CD14-positive monocyte (primary cell): ENCODE measurements around the gene PIGB. TPM values are rescaled to one million over a fixed set of nuclear protein-coding genes. Genes with fewer than 3 reads are reported as not detected.
"Not testable (repeated sequence)": the region's sequence is repeated elsewhere in the genome, so short reads cannot be mapped to it uniquely, and the experiment has no call there.

Experiments
- DNase-seq, 3 donors: peaks; one replicate each; pipeline ENCODE4 v3.0.0-alpha.2; 2011 to 2022
- H2AFZ ChIP-seq: 2 replicates; pipeline ENCODE4 v1.6.0; 2012; ENCODE audit warnings: mild to moderate bottlenecking, low read depth, low read length, inconsistent platforms; ENCODE audit not compliant: insufficient read depth, poor library complexity, severe bottlenecking
- H3K27ac ChIP-seq, 2 donors: 1 replicate in 1 of 2; 2 replicates in 1 of 2; pipeline ENCODE4 v1.5.1; 2012 to 2013; ENCODE audit warnings: low read length in 2 of 2, control low read depth in 1 of 2, inconsistent platforms in 1 of 2, low read depth in 1 of 2, mild to moderate bottlenecking in 1 of 2
- H3K27me3 ChIP-seq, 2 donors: one replicate each; pipeline versions ENCODE4 v1.6.0 to v1.6.1; 2011 to 2013; ENCODE audit warnings: low read length in 2 of 2; ENCODE audit not compliant: control insufficient read depth in 2 of 2, insufficient read depth in 2 of 2
- H3K36me3 ChIP-seq, 2 donors: replicated peaks in 1 of 2; 1 replicate in 1 of 2; 2 replicates in 1 of 2; pipeline versions ENCODE4 v1.5.1 to v1.6.1; 2012 to 2013; ENCODE audit warnings: low read length in 2 of 2, control low read depth in 1 of 2, inconsistent platforms in 1 of 2, mild to moderate bottlenecking in 1 of 2; ENCODE audit not compliant: insufficient read depth in 2 of 2, control insufficient read depth in 1 of 2
- H3K4me1 ChIP-seq, 2 donors: 1 replicate in 1 of 2; 2 replicates in 1 of 2; pipeline versions ENCODE4 v1.5.1 to v1.6.1; 2012 to 2013; ENCODE audit warnings: low read length in 2 of 2, control low read depth in 1 of 2, inconsistent platforms in 1 of 2, mild to moderate bottlenecking in 1 of 2, moderate library complexity in 1 of 2; ENCODE audit not compliant: insufficient read depth in 2 of 2, control insufficient read depth in 1 of 2
- H3K4me2 ChIP-seq: replicated peaks from 2 replicates; pipeline ENCODE3; 2012; ENCODE audit warnings: low read length, moderate library complexity, mild to moderate bottlenecking; ENCODE audit not compliant: poor library complexity, severe bottlenecking; ENCODE audit errors: extremely low read depth
- H3K4me3 ChIP-seq, 3 experiments: fragments of 200-600 bp in 1 of 3; sonication (generic) in 1 of 3; replicated peaks in 1 of 3; 1 replicate in 2 of 3; 2 replicates in 1 of 3; pipeline ENCODE4 v1.5.1; 2011 to 2013; ENCODE audit warnings: low read length in 3 of 3, mild to moderate bottlenecking in 3 of 3, control low read depth in 2 of 3, low read depth in 2 of 3, inconsistent platforms in 1 of 3, moderate library complexity in 1 of 3
- H3K79me2 ChIP-seq: 2 replicates; pipeline ENCODE4 v1.6.0; 2012; ENCODE audit warnings: mild to moderate bottlenecking, control low read depth, inconsistent platforms, low read length, moderate library complexity; ENCODE audit not compliant: insufficient read depth
- H3K9ac ChIP-seq: 2 replicates; pipeline ENCODE4 v1.6.0; 2017; ENCODE audit warnings: low read length, mild to moderate bottlenecking; ENCODE audit not compliant: insufficient read depth, poor library complexity, severe bottlenecking
- H3K9me3 ChIP-seq, 2 donors: replicated peaks in 1 of 2; 1 replicate in 1 of 2; 2 replicates in 1 of 2; pipeline versions ENCODE4 v1.5.1 to v1.6.1; 2012 to 2013; ENCODE audit warnings: low read length in 2 of 2, control low read depth in 1 of 2; ENCODE audit not compliant: control insufficient read depth in 1 of 2, insufficient read depth in 1 of 2
- H4K20me1 ChIP-seq: 2 replicates; pipeline ENCODE4 v1.6.0; 2012; ENCODE audit warnings: mild to moderate bottlenecking, low read length, control low read depth, moderate library complexity; ENCODE audit not compliant: insufficient read depth
- H3K27ac Mint-ChIP-seq, 7 donors: one replicate each; pipeline ENCODE4 v1.8.0; 2020; ENCODE audit warnings: mild to moderate bottlenecking in 7 of 7, mixed read lengths in 7 of 7, moderate library complexity in 6 of 7, inconsistent platforms in 2 of 7
- H3K27me3 Mint-ChIP-seq, 3 donors: one replicate each; pipeline ENCODE4 v1.8.0; 2021 to 2022; ENCODE audit warnings: low read depth in 3 of 3, mild to moderate bottlenecking in 3 of 3, mixed read lengths in 3 of 3, moderate library complexity in 3 of 3, inconsistent platforms in 1 of 3
- H3K36me3 Mint-ChIP-seq, 2 donors: one replicate each; pipeline ENCODE4 v1.8.0; 2020; ENCODE audit warnings: mixed read lengths in 2 of 2, inconsistent platforms in 1 of 2, mild to moderate bottlenecking in 1 of 2
- H3K4me1 Mint-ChIP-seq: one replicate; pipeline ENCODE4 v1.8.0; 2020; ENCODE audit warnings: mild to moderate bottlenecking, mixed read lengths
- H3K4me3 Mint-ChIP-seq, 2 donors: one replicate each; pipeline ENCODE4 v1.8.0; 2020; ENCODE audit warnings: mild to moderate bottlenecking in 2 of 2, mixed read lengths in 2 of 2, moderate library complexity in 1 of 2
- H3K9me3 Mint-ChIP-seq, 7 donors: one replicate each; pipeline ENCODE4 v1.8.0; 2020 to 2022; ENCODE audit warnings: mixed read lengths in 7 of 7, mild to moderate bottlenecking in 6 of 7, moderate library complexity in 6 of 7, inconsistent platforms in 2 of 7
- CTCF ChIP-seq: fragments of 200-600 bp; IDR thresholded peaks from one replicate; pipeline ENCODE4 v1.8.0; 2022; ENCODE audit warnings: antibody characterized with exemption, mild to moderate bottlenecking
- WGBS: methylation state at CpG from one replicate; pipeline ENCODE4 v1.1.5; 2013; ENCODE audit warnings: missing lambda C conversion rate; ENCODE audit not compliant: insufficient coverage; 5-methylcytosine and 5-hydroxymethylcytosine counted together
- intact Hi-C, 2 donors: fragments of 100-400 bp; cut with micrococcal nuclease; formaldehyde crosslinking; loops; one replicate each; pipeline versions ENCODE4 v1.15.0 to v1.15.1; 2023
- polyA plus RNA-seq, 3 donors: library from polyadenylated mRNA; depleted of rRNA in 1 of 3; unstranded in 2 of 3; stranded (reverse) in 1 of 3; fragments of 300-500 nt in 2 of 3; fragments of >200 nt in 1 of 3; fragmentation: Illumina TruSeq in 2 of 3; gene quantifications; 1 replicate in 2 of 3; 2 replicates in 1 of 3; pipeline ENCODE4 v1.2.3, GENCODE V29; 2012 to 2021

PIGB gene
- polyA plus RNA-seq, 3 donors = 15.3 to 16.8 (median 15.8) TPM

GRCh38 chr15:55279746-55280351 lies 39.2 kb upstream of the PIGB start:
- peak overlapping the region in 1 of 2 donors; percentile 62 for H3K4me3 Mint-ChIP-seq
- Histone ChIP-seq H2AFZ (no peak overlapping the region), H3K4me2 (peak overlapping the region; percentile 17), H3K27me3 (no peaks in the 10 kb centered on the region), H3K36me3 (no peaks in the 10 kb centered on the region), H3K4me1 (peaks cover 87 to 97% of the 10 kb centered on the region in 2 donors), H3K9me3 (no peaks in the 10 kb centered on the region), H3K79me2 (peaks cover 98% of the 10 kb centered on the region), H3K4me3 (peak overlapping the region in 1 of 3 experiments; percentile 18), H3K9ac (peak overlapping the region; percentile 56), H3K27ac (peak overlapping the region; percentile 9 to 91), H4K20me1 (peaks cover 34% of the 10 kb centered on the region)
- H3K36me3 Mint-ChIP-seq = peaks cover 23 to 33% of the 10 kb centered on the region in 2 donors
- peaks cover 91% of the 10 kb centered on the region for H3K4me1 Mint-ChIP-seq
- TF ChIP-seq CTCF = no peak
- peak overlapping the region; percentile 87 to 97 (median 93) for H3K27ac Mint-ChIP-seq
- peak; percentile 77 to 94 (median 92) for DNase-seq
- no peaks in the 10 kb centered on the region for H3K9me3 Mint-ChIP-seq
- 12% methylated on average over 3 of the region's 4 CpGs for WGBS
- H3K27me3 Mint-ChIP-seq = no peaks in the 10 kb centered on the region
- intact Hi-C loops = no loop called here

GRCh38 chr15:55280589-55280988 lies 38.4 kb upstream of the PIGB start:
- Histone ChIP-seq H3K4me1 (peaks cover 88 to 97% of the 10 kb centered on the region in 2 donors), H3K79me2 (peaks cover 98% of the 10 kb centered on the region), H3K27ac (peak overlapping the region in 1 of 2 donors; percentile 89), H4K20me1 (peaks cover 29% of the 10 kb centered on the region)
- peaks cover 24 to 32% of the 10 kb centered on the region in 2 donors for H3K36me3 Mint-ChIP-seq
- WGBS = no CpG with 5 or more reads among the region's 2 CpGs
- H3K9ac ChIP-seq, H3K4me3 Mint-ChIP-seq, intact Hi-C loops, H3K36me3 ChIP-seq, H3K9me3 Mint-ChIP-seq, H3K9me3 ChIP-seq, H3K27me3 Mint-ChIP-seq, H3K4me3 ChIP-seq, H2AFZ ChIP-seq, H3K27me3 ChIP-seq, H3K4me2 ChIP-seq: not testable (repeated sequence)
- H3K4me1 Mint-ChIP-seq = peaks cover 92% of the 10 kb centered on the region
- peak in 1 of 3 donors; percentile 56 for DNase-seq
- H3K27ac Mint-ChIP-seq = peak overlapping the region; percentile 40 to 97 (median 91)
